GM18507 (cell line): ENCODE data around the gene URGCP.
"Not testable (repeated sequence)": the region's sequence is repeated elsewhere in the genome, so short reads cannot be mapped to it uniquely, and the experiment has no call there.

Experiments
- DNase-seq: peaks from one replicate; pipeline ENCODE4 v3.0.0; 2011; ENCODE audit warnings: low read depth; ENCODE audit not compliant: insufficient read length; ENCODE audit errors: extremely low spot score
- FAIRE-seq: peaks from 2 replicates; lab custom pipeline; 2011; peaks lifted over from hg19 to GRCh38; lab: Jason Lieb, UNC

Gene URGCP

GRCh38 chr7:43849047-43849446, 57.3 kb downstream of the URGCP start:
- DNase-seq (no peak), FAIRE-seq (no peak)

GRCh38 chr7:43847496-43847895, 58.9 kb downstream of the URGCP start:
- DNase-seq = no peak
- no peak for FAIRE-seq

GRCh38 chr7:43844662-43845061, 61.7 kb downstream of the URGCP start:
- FAIRE-seq = no peak
- DNase-seq = no peak

- no peak for FAIRE-seq
Measured at GRCh38 chr7:43844257-43844656, 62.1 kb downstream of the URGCP start.

GRCh38 chr7:43843296-43843695, 63.1 kb downstream of the URGCP start:
- DNase-seq (no peak), FAIRE-seq (no peak)

More at GRCh38 chr7:43844257-43844656, 62.1 kb downstream of the URGCP start:
- DNase-seq = no peak

- no peak for FAIRE-seq
- no peak for DNase-seq
Measured at GRCh38 chr7:43838201-43838658, 68.2 kb downstream of the URGCP start.

- FAIRE-seq = peak; percentile 87
- DNase-seq = no peak
Measured at GRCh38 chr7:43834463-43835251, 71.7 kb downstream of the URGCP start.

- not testable (repeated sequence) for DNase-seq, FAIRE-seq
Measured at GRCh38 chr7:43830917-43831316, 75.5 kb downstream of the URGCP start.
